ENCODE results near the gene FAM98B.

The FAM98B gene

GRCh38 chr15:38531509-38531908 is 77.6 kb downstream of the FAM98B start:
- Histone ChIP-seq H3K9ac (ENCODE audit: low read depth, low read length, poor library complexity, severe bottlenecking) (no peak overlapping the region), H2AFZ (ENCODE audit: low read length) (no peak overlapping the region), H3K4me1 (ENCODE audit: insufficient read depth, low read length, poor library complexity, severe bottlenecking) (no peaks in the 10 kb centered on the region), H4K20me1 (ENCODE audit: insufficient read depth, low read length, poor library complexity, severe bottlenecking) (no peaks in the 10 kb centered on the region), H3K36me3 (ENCODE audit: insufficient read depth, low read length) (peaks cover 21% of the 10 kb centered on the region; the same call in 1 of the 2 replicates), H3K4me3 (ENCODE audit: low read length, poor library complexity, severe bottlenecking) (no peak overlapping the region), H3K79me2 (ENCODE audit: insufficient read depth, low read length) (0 out of 2 replicates have a peak, but pooled peaks cover 3% of the 10 kb centered on the region), H3F3A (ENCODE audit: low read depth) (no peaks in the 10 kb centered on the region), H3K9me3 (ENCODE audit: insufficient read depth, low read depth, low read length) (no peaks in the 10 kb centered on the region), H3K4me2 (ENCODE audit: low read depth, low read length, poor library complexity, severe bottlenecking) (no peak overlapping the region), H3K9me2 (replicated peaks; ENCODE audit: low read depth, low read length) (no peaks in the 10 kb centered on the region), H3K27me3 (ENCODE audit: insufficient read depth, low read length, poor library complexity, severe bottlenecking) (no peaks in the 10 kb centered on the region)
- TF ChIP-seq EZH2phosphoT487 (IDR thresholded peaks at IDR 0.05; ENCODE audit: borderline replicate concordance) (no peak), CTCF (conservative IDR thresholded peaks at IDR 0.05; ENCODE audit: low read length) (no peak)

GRCh38 chr15:38532728-38533127 is 78.8 kb downstream of the FAM98B start:
- H2AFZ ChIP-seq (ENCODE audit: low read length): no peak overlapping the region
- H3K79me2 ChIP-seq (ENCODE audit: insufficient read depth, low read length): peaks cover 7% of the 10 kb centered on the region; the same call in 1 of the 2 replicates
- H3K9me2 ChIP-seq (replicated peaks; ENCODE audit: low read depth, low read length): no peaks in the 10 kb centered on the region
- H3K27me3 ChIP-seq (ENCODE audit: insufficient read depth, low read length, poor library complexity, severe bottlenecking): no peaks in the 10 kb centered on the region
- no peaks in the 10 kb centered on the region for H3K4me1 ChIP-seq (ENCODE audit: insufficient read depth, low read length, poor library complexity, severe bottlenecking)
- TF ChIP-seq CTCF (conservative IDR thresholded peaks at IDR 0.05; ENCODE audit: low read length) (no peak), EZH2phosphoT487 (IDR thresholded peaks at IDR 0.05; ENCODE audit: borderline replicate concordance) (no peak)
- no peak overlapping the region for H3K4me2 ChIP-seq (ENCODE audit: low read depth, low read length, poor library complexity, severe bottlenecking)
- peaks cover 21% of the 10 kb centered on the region; the same call in 1 of the 2 replicates for H3K36me3 ChIP-seq (ENCODE audit: insufficient read depth, low read length)
- no peaks in the 10 kb centered on the region for H3K9me3 ChIP-seq (ENCODE audit: insufficient read depth, low read depth, low read length)
- H3F3A ChIP-seq (ENCODE audit: low read depth): no peaks in the 10 kb centered on the region
- H4K20me1 ChIP-seq (ENCODE audit: insufficient read depth, low read length, poor library complexity, severe bottlenecking): no peaks in the 10 kb centered on the region
- no peak overlapping the region for H3K9ac ChIP-seq (ENCODE audit: low read depth, low read length, poor library complexity, severe bottlenecking)
- no peak overlapping the region for H3K4me3 ChIP-seq (ENCODE audit: low read length, poor library complexity, severe bottlenecking)

GRCh38 chr15:38533416-38533915 is 79.5 kb downstream of the FAM98B start:
- Histone ChIP-seq H3K9ac (ENCODE audit: low read depth, low read length, poor library complexity, severe bottlenecking) (no peak overlapping the region), H4K20me1 (ENCODE audit: insufficient read depth, low read length, poor library complexity, severe bottlenecking) (no peaks in the 10 kb centered on the region), H3K4me3 (ENCODE audit: low read length, poor library complexity, severe bottlenecking) (no peak overlapping the region), H3F3A (ENCODE audit: low read depth) (no peaks in the 10 kb centered on the region), H3K27me3 (ENCODE audit: insufficient read depth, low read length, poor library complexity, severe bottlenecking) (no peaks in the 10 kb centered on the region), H3K4me2 (ENCODE audit: low read depth, low read length, poor library complexity, severe bottlenecking) (no peak overlapping the region), H3K79me2 (ENCODE audit: insufficient read depth, low read length) (peaks cover 7% of the 10 kb centered on the region; the same call in 1 of the 2 replicates), H3K9me3 (ENCODE audit: insufficient read depth, low read depth, low read length) (no peaks in the 10 kb centered on the region), H3K4me1 (ENCODE audit: insufficient read depth, low read length, poor library complexity, severe bottlenecking) (peaks cover 4% of the 10 kb centered on the region), H2AFZ (ENCODE audit: low read length) (no peak overlapping the region), H3K36me3 (ENCODE audit: insufficient read depth, low read length) (peaks cover 21% of the 10 kb centered on the region; the same call in 1 of the 2 replicates), H3K9me2 (replicated peaks; ENCODE audit: low read depth, low read length) (no peaks in the 10 kb centered on the region)
- TF ChIP-seq EZH2phosphoT487 (IDR thresholded peaks at IDR 0.05; ENCODE audit: borderline replicate concordance) (no peak), CTCF (conservative IDR thresholded peaks at IDR 0.05; ENCODE audit: low read length) (no peak)

Data from Loucy (cell line).